Measurements from ENCODE around the gene ARPC1B. TPM values are rescaled to one million over a fixed set of nuclear protein-coding genes. Genes with fewer than 3 reads are reported as not detected.

Gene ARPC1B
- total and polyA plus RNA-seq, 10 donors = 302 to 758 (median 418) TPM

DNA sequence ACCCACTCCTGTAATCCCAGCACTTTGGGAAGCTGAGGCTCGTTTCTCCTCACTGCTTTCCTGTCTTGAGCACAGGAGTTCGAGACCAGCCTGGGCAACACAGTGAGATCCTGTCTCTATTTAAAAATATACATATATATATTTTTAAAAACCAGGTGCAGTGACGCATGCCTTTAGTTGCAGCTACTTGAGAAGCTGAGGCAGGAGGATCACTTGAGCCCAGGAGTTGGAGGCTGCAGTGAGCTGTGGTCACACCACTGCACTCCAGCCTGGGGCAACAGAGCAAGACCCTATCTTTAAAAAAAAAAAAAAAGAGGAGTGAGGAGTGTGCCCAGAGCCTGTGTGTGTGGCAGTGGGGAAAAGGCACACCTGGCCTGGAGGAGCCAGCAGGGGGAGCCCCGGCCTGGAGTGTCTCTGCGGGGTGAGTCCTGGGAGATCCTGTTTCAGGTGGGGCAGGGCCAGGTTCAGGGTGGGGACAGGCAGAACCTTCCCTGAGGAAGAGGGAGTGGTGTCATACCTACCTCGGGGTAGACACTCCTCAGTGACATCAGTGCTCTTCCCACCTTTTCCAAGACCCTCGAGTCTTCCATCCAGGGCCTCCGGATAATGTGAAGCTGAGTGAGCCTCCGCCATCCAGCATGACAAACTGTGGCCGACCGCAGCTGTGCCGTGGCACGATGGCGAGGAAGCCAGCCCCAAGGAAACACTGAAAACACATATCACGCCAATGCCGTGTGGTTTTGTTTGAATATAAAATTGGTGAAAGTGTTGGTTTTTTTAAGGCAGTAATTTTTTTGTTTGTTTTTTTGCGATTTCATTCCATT, 9.0 kb upstream of the ARPC1B start:
- peak; percentile 92 for DNase-seq
- TF ChIP-seq, protein P1, sequence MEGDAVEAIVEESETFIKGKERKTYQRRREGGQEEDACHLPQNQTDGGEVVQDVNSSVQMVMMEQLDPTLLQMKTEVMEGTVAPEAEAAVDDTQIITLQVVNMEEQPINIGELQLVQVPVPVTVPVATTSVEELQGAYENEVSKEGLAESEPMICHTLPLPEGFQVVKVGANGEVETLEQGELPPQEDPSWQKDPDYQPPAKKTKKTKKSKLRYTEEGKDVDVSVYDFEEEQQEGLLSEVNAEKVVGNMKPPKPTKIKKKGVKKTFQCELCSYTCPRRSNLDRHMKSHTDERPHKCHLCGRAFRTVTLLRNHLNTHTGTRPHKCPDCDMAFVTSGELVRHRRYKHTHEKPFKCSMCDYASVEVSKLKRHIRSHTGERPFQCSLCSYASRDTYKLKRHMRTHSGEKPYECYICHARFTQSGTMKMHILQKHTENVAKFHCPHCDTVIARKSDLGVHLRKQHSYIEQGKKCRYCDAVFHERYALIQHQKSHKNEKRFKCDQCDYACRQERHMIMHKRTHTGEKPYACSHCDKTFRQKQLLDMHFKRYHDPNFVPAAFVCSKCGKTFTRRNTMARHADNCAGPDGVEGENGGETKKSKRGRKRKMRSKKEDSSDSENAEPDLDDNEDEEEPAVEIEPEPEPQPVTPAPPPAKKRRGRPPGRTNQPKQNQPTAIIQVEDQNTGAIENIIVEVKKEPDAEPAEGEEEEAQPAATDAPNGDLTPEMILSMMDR (IDR thresholded peaks at IDR 0.05 in 8 of 11, conservative IDR thresholded peaks at IDR 0.05 in 3 of 11) = peak in 9 of 11 experiments; percentile 40 to 77 (median 66)
- peak in 2 of 3 donors; percentile 45 to 52 for TF ChIP-seq POLR2AphosphoS5 (IDR thresholded peaks at IDR 0.05)
- TF ChIP-seq POLR2A (IDR thresholded peaks at IDR 0.05) = no peak
- Histone ChIP-seq H3K9me3 (no peaks in the 10 kb centered on the region), H3K4me3 (no peak overlapping the region), H3K27me3 (replicated peaks in 1 of 7) (no peaks in the 10 kb centered on the region), H3K4me1 (peaks cover 0 to 8% (median 0%) of the 10 kb centered on the region in 6 donors), H3K36me3 (peaks cover 3 to 88% (median 66%) of the 10 kb centered on the region in 6 donors), H3K27ac (no peak overlapping the region)
- intact Hi-C loops (cut with DNase I; ENCODE audit: low total_unique reads) = no loop called here
- 76 to 83% (median 80%) methylated on average over 17 of the region's 17 CpGs for WGBS, 5 donors

DNA sequence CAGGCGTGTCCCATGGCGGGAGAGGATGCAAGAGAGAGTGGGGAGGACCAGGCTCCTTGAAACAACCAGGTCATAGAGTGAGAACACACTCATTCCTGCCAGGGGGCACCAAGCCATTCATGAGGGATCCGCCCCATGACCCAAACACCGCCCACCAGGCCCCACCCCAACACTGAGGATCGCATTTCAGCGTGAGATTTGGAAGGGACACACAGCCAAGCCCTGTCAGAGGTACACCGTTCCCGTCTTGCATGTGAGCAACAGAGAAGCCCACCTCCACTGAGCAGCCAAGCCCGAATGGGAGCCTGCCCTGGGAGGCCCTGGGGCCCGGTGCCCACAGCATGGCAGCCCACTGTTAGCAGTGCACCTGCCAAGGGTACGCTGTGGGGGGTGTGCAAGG, 7.9 kb upstream of the ARPC1B start:
- 89 to 93% (median 90%) methylated on average over 11 of the region's 11 CpGs for WGBS, 5 donors
- intact Hi-C loops (cut with DNase I; ENCODE audit: low total_unique reads) = no loop called here
- H3K27me3 ChIP-seq (replicated peaks in 1 of 7) = no peaks in the 10 kb centered on the region
- no peak overlapping the region for H3K27ac ChIP-seq
- no peaks in the 10 kb centered on the region for H3K9me3 ChIP-seq
- H3K36me3 ChIP-seq = peaks cover 3 to 77% (median 55%) of the 10 kb centered on the region in 6 donors
- DNase-seq = no peak
- TF ChIP-seq POLR2A (IDR thresholded peaks at IDR 0.05) = no peak
- TF ChIP-seq POLR2AphosphoS5 (IDR thresholded peaks at IDR 0.05) = peak in 1 of 3 donors; percentile 52
- TF ChIP-seq, protein P1 (IDR thresholded peaks at IDR 0.05 in 8 of 11, conservative IDR thresholded peaks at IDR 0.05 in 3 of 11) = no peak
- no peak overlapping the region for H3K4me3 ChIP-seq
- peaks cover 0 to 8% (median 0%) of the 10 kb centered on the region in 6 donors for H3K4me1 ChIP-seq

DNA sequence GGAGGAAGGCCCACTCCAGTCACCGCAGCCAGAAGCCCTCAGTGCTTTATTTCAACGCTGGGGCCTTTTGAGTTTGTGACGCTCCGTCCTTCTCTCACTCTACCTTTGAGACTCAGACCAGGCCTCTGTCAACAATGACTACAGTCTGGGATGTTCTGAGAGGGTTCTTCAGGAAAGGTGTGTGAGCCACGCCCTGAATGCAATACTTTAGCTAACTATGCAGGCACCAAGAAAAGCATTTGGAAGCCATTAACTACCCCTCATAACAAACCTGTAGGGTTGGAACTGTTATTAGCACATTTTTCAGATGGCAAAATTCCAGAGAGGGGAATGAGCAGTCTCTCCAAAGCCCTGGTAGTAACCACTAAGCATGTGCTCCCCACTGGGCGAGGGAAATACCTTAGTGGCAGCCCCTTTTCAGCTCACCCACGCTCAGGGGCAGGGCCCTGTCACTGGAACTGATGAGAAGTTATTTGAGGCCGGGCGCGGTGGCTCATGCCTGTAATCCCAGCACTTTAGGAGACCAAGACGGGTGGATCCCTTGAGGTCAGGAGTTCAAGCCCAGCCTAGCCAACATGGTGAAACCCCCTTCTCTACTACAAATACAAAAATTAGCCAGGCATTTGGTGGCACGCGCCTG, 5.7 kb upstream of the ARPC1B start:
- peaks cover 2 to 27% (median 11%) of the 10 kb centered on the region in 6 donors for H3K4me1 ChIP-seq
- H3K36me3 ChIP-seq = peaks cover 3 to 55% (median 35%) of the 10 kb centered on the region in 6 donors
- no peak overlapping the region for H3K27ac ChIP-seq
- 92 to 95% (median 94%) methylated on average over 13 of the region's 13 CpGs for WGBS, 5 donors
- TF ChIP-seq, protein P1 (IDR thresholded peaks at IDR 0.05 in 8 of 11, conservative IDR thresholded peaks at IDR 0.05 in 3 of 11) = no peak
- no peak for TF ChIP-seq POLR2AphosphoS5 (IDR thresholded peaks at IDR 0.05)
- TF ChIP-seq POLR2A (IDR thresholded peaks at IDR 0.05) = no peak
- H3K9me3 ChIP-seq = no peaks in the 10 kb centered on the region
- no peak overlapping the region for H3K4me3 ChIP-seq
- intact Hi-C loops (cut with DNase I; ENCODE audit: low total_unique reads) = no loop called here
- no peak for DNase-seq
- H3K27me3 ChIP-seq (replicated peaks in 1 of 7) = no peaks in the 10 kb centered on the region
